Activated naive CD4-positive, alpha-beta T cell treated with anti-CD3 and anti-CD28 coated beads, Interleukin-2, amount 50 U/mL, for 16 hours (primary cell): ENCODE measurements around the gene PMPCA.
"Not testable (repeated sequence)": the region's sequence is repeated elsewhere in the genome, so short reads cannot be mapped to it uniquely, and the experiment has no call there.

Experiments used
- DNase-seq: peaks from one replicate; pipeline ENCODE4 v3.0.0-alpha.2; 2020

Gene PMPCA

GRCh38 chr9:136418182-136419091, 8.0 kb downstream of the PMPCA start:
- no peak for DNase-seq

DNA sequence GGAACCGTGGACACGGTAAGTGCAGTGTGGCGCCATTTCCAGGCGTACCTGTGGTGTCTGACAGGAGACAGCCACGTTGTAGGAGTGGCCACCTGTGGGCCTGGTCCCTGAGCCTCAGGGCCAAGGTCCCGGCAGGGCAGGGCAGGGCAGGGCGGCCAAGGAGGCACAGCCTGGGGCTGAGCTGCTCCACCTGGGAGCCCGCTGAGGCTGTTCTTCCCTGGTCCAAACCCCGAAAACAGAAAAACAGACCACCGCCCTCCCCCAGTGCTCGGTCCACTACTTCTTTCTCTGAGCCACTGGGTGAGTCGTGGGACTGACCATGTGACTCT, 8.6 kb downstream of the PMPCA start:
- no peak for DNase-seq

- no peak for DNase-seq
Observed at GRCh38 chr9:136421791-136422190, 11.3 kb downstream of the PMPCA start.

GRCh38 chr9:136422876-136423275, 12.4 kb downstream of the PMPCA start:
- DNase-seq, result no peak

DNA sequence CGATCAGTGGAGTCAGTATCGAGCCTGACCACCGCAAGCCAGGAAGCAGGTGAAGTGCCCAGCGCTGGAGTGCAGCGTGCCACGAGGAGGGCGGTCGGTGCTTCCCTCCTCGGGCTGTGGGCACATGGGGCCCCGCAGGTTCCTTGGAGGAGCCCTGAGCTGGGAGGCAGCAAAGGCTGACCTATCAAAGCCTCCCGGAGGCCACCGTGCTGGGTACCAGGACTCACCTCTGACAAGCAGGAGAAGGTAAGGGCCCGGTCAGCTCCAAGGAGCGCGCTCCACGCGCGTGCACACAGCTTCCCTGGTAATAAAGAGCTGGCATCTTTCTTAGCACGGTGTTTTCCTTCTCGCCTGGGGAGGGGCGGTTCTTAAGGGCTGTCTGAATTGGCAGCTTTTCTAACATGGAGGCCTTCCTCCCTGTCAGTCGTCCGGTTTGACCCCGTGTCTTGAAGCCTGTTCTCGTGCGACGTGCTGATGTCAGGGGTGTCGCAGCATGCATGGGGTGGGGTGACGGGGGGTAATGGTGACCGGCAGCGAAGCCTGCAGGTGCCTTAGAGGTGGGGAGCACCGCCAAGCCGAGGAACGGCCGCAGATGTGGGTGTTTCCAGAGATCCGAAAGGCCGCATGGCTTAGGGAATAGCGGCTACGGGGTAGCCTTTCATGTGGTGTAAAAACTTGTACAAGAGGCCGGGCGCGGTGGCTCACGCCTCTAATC, 13.1 kb downstream of the PMPCA start:
- DNase-seq, result no peak

- DNase-seq, result no peak
Observed at GRCh38 chr9:136424750-136425362, 14.4 kb downstream of the PMPCA start.

GRCh38 chr9:136425367-136425766, 14.9 kb downstream of the PMPCA start:
- not testable (repeated sequence) for DNase-seq

GRCh38 chr9:136426787-136427186, 16.3 kb downstream of the PMPCA start:
- no peak for DNase-seq

DNA sequence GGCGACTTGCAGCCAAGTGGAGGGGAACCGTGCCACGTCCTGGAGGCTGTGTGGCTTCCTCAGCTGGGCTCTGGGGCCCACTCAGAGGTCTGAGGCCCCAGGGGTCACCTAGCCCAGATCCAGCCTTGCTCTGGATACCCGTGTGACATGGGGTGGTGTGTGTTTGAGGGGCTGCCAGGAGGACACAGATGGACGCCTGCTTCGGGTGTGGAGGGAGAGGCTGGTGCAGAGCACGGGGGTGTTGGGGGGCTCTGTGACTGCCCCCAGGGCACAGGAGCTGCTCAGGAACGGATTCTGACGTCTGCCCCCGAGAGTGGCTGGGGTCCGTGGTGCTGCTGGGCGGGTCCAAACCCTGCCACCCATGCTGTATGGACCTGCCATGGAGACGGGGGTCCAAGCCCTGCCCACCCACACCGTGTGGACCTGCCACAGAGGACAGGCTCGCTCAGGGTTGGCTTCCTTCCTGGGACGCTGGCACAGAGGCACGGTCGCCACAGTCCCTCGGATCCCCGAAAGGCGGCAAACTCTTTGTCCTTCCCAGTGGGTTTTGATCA, 18.7 kb downstream of the PMPCA start:
- no peak for DNase-seq

GRCh38 chr9:136429683-136430491, 19.4 kb downstream of the PMPCA start:
- DNase-seq, result no peak

DNA sequence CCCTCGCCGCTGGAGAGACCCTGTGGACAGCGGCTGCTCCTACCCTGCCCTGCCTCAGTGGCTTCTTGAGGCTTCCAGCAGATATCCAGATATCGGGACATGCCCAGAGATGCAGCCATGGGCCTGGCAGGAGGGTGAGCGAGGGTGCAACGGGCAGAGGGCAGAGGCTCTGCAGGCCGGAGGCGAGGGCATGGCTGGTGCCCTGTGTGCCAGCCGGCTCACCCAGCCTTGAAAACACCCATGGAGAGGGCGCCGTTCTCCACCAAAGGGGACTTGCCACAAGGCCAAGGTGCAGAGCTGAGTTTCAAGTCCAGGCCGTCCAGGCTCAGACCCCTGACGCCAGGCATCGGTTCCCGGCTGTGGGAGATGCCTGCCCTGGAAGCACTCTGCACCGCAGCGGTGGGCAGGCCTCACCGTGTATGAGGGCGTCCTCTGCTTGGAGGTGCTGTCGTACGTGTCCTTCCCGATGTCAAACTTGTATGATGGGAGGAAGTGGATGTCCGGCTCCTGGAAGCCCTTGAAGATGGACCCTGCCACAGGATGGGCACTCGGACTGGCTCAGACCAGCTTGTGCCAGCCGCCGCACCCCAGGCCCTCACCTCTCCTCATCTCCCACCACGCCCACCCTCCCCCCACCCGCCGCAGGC, 20.3 kb downstream of the PMPCA start:
- no peak for DNase-seq

DNA sequence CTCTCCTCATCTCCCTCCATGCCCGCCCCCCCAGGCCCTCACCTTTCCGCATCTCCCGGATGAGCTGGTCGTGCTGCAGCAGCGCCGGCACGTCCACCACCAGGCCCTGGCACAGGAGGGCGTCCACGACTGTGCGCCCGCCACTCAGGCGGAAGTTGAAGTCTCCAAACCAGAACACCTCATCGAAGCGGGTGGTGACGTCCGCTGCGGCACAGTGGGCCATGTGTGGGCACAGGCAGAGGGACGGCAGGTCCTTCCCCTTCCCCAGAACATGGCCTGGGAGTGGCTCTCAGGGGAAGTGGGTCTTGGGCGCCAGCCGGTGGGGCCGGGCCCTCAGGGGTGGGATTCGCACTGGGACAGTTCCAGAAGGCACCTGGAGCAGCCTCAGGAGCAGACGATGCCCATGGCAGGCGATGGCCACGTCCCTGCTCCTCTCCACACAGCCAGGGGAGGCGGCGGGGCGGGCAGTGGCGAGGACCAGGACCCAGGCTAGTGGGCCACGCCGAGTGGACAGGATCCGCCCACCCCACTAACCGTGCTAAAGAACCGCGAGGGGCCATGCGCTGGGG, 21.4 kb downstream of the PMPCA start:
- no peak for DNase-seq

DNA sequence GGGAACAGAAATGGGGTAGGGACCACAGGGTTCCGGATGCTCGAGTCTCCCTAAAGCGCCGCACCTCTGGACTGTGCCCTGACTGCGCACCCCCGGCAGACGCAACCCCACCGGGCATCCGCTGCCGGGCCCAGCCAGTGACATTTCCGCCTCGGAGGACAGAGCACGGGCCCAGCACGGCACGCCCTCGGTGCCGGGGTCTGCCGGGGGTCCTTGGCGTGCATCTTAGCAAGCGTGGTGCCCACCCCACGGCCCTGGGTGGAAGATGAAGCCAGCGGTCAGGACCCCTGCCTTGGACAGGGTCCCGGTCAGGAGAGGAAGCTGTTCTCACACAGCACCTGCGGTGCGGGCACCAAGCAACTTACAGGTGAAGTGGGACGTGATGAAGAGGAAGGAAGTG, 22.1 kb downstream of the PMPCA start:
- DNase-seq, result no peak

DNA sequence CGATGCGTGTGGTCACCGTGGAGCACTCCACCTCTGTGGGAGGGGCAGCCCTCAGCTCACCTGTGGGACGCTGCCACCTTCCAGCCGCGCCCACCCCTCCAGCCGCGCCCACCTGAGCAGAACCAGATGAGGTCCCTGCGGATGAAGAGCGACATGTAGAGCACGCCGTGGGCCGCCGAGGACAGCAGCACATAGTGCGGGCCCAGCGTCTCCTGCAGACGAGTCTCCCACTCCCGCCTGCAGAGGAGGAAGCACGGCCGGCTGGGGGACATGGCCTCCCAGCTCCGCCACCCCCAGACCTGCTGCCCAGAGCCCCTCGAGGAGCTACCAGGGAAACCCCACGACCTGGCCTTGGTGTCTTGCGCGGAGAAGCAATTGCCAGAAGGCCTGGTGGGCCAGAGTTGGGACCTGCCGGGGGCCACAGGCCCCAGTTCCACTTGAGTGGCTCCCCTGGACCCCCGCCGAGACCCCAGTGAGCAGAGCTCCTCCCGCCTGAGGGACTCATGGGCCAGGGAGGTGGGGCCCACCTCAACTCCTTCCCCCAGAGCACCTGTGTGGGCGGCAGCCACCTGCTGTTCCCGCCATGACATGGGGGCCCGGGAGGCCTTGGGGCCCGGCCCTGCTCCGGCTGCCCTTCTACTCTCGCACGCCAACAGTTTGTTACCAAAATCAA, 22.7 kb downstream of the PMPCA start:
- no peak for DNase-seq

DNA sequence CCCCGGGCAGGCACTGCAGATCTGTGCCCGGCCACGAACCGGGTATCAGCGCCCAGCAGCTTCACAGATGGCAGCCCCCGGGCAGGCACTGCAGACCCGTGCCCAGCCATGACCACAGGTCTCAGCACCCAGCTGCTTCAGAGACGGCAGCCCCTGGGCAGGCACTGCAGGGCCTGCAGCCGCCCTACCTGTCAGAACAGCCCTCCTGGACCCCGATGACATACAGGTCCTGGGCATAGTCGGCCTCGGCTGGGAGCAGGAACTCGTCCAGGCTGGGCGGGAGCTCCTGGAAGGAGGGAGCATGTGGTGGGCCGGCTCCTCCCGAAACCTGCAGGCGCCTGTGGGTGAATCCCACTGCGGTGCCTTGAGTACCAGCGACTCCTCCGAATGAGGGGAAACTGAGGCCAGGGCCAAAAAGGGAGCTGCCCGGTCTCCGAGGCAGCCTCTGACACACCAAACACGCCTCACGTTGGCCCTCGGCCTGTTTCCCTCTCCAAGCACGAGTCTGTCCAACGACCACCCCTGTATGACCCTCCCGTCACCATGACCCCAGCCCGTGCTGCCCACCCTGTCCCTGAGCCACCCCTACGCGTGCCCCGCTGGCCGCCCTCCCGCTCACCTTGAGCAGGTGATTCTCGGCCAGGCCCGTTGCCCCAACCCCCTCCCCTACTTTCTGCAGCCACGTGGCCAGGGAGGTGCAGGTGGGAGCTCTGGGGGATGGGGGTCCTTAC, 23.6 kb downstream of the PMPCA start:
- DNase-seq, result no peak

DNA sequence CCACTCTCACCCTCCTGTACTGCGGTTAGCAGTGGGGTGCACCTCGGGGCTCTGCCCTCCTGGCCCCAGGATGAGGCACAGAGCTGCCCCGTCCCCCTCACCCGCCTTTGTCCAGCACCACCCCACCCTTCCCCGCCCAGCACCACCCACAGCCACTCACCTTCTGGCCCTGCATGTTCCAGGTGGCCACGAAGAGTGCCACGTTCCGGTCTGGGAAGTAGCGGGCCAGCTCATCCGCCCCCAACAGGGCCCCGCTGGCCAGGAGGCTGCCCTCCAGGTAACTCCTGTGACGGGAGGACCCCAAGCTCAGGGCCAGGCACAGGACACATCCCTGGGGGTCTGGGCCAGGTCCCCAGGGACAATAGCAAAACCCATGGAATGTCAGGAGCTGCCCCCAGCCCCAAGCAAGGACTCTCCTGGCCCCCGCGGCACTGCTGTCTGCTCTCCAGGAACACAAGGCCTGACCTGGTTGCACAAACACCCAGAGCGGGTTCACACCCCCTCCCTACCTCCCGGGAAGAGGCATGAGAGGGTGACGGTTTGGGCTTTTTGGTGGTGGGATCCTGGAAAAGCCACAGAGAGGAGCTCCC, 24.2 kb downstream of the PMPCA start:
- DNase-seq, result no peak

DNA sequence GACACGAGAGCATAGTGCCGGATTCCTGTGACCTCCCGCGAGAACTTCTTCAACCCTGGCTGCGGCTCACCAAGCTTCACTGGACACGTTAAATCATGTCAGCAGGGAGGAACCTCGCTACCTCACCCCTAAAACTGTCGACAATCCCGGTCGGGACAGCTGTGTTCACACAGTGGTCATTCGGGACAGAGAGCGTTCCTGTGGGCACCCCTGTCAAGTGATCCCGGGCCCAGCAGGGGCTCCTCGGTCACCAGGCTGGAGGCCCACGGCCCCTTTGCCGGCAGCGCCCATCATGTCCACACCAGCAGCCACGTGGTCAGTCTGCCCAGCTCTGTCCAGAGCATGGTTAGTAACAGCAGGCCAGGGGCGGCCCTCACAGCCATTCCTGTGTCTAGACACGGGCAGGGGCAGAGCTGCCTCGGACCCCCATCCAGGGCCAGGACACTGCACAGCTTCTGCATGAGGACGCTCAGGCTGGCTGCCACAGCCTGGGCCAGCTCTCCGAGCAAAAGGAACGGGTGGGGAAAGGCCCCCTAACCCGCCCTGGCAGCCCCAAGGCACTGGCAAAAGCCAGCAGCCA, 25.7 kb downstream of the PMPCA start:
- DNase-seq, result no peak

- DNase-seq, result no peak
Observed at GRCh38 chr9:136437430-136437829, 27.0 kb downstream of the PMPCA start.

GRCh38 chr9:136437839-136438547, 27.5 kb downstream of the PMPCA start:
- no peak for DNase-seq
